ENCODE measurements around the gene WDR13.

The WDR13 gene

DNA sequence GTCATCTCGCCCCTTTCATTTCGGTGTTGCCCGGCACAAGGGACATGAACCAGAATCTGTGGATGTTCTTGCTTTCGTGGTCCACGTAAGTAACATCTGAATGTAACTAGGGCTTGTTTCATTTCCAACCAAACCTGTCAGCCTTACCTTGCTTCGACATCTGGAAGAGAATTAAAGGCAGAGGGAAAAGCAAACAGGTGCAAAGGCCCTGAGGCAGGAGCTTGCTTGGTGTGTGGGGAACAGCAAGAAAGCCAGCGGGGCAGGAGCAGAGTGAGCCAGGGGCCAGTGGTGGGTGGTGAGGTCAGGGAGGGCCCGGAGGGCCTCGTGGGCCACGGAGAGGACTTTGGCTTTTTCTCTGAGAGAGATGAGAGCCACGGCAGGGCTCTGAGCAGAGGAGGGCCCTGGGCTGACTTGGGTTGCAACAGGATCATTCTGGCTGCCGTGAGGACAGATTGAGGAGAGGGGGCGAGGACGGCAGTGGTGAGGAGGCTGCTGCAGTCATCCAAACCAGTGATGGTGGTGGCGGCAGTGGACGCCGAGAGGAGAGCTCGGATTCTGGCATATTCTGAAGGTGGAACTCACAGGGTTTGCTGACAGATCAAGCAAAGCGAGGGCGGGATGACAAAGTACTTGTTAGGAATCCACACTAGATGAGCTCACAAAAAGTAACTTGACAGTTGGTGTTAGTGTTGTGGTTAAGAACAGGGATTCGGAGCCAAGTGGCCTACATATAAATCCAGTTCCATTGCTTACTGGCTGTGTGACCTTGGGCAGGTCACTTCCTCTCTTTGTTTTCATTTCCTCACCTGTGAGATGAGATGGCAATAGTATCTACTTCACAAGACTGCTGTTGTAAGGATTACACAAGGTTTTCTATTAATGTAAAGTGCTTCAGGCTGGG is 6.8 kb upstream of the WDR13 start:
- H3K27ac ChIP-seq (ENCODE audit: low read length), result no peak overlapping the region
- H3K4me2 ChIP-seq (ENCODE audit: insufficient read depth, low read length), result no peak overlapping the region
- DNase-seq (no peak), ATAC-seq (ENCODE audit: insufficient read depth, low read depth) (no peak)
- no peaks in the 10 kb centered on the region for H4K20me1 ChIP-seq (ENCODE audit: insufficient read depth, low read length)
- no peaks in the 10 kb centered on the region for H3K79me2 ChIP-seq (ENCODE audit: insufficient read depth, low read length)
- no peaks in the 10 kb centered on the region for H3K27me3 ChIP-seq (ENCODE audit: insufficient read depth, low read length, poor library complexity)
- TF ChIP-seq, protein P1, sequence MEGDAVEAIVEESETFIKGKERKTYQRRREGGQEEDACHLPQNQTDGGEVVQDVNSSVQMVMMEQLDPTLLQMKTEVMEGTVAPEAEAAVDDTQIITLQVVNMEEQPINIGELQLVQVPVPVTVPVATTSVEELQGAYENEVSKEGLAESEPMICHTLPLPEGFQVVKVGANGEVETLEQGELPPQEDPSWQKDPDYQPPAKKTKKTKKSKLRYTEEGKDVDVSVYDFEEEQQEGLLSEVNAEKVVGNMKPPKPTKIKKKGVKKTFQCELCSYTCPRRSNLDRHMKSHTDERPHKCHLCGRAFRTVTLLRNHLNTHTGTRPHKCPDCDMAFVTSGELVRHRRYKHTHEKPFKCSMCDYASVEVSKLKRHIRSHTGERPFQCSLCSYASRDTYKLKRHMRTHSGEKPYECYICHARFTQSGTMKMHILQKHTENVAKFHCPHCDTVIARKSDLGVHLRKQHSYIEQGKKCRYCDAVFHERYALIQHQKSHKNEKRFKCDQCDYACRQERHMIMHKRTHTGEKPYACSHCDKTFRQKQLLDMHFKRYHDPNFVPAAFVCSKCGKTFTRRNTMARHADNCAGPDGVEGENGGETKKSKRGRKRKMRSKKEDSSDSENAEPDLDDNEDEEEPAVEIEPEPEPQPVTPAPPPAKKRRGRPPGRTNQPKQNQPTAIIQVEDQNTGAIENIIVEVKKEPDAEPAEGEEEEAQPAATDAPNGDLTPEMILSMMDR (IDR thresholded peaks at IDR 0.05; ENCODE audit: borderline replicate concordance, extremely low read depth, low read length, poor library complexity, severe bottlenecking), result no peak
- TF ChIP-seq EZH2 (IDR thresholded peaks at IDR 0.05; ENCODE audit: borderline replicate concordance, low read depth, low read length, severe bottlenecking), result no peak
- H2AFZ ChIP-seq (ENCODE audit: low read depth, low read length), result no peak overlapping the region
- H3K9ac ChIP-seq (ENCODE audit: low read depth, low read length), result no peak overlapping the region
- no peaks in the 10 kb centered on the region for H3K36me3 ChIP-seq (ENCODE audit: insufficient read depth, low read length)
- H3K9me3 ChIP-seq (ENCODE audit: insufficient read depth, low read length, severe bottlenecking), result no peaks in the 10 kb centered on the region
- no peaks in the 10 kb centered on the region for H3K4me1 ChIP-seq (ENCODE audit: insufficient read depth, low read length)
- no peak overlapping the region for H3K4me3 ChIP-seq (ENCODE audit: low read depth in 1 of 2, low read length in 2 of 2)

DNA sequence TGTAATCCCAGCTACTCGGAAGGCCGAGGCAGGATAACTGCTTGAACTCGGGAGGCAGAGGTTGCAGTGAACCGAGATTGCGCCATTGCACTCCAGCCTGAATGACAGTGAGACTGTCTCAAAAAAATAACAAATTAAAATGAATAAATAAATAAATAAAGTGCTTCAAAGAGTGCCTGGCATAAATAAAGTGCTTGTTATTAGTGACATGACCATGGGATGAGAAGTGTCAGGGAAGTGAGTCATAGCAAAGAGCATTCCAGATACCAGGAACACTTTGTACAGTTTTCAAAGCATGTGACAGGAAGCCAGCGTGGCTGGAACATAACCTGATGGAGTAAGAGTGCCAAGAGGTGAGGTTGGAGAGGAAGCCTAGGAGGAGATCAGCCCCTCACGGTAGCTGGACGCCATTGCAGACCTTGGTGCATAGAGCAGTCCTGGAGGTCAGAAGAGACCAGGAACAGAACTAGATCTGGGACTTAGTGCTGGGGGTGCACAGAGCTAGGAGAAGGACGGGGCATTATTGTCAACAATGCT is 6.0 kb upstream of the WDR13 start:
- Histone ChIP-seq H3K36me3 (ENCODE audit: insufficient read depth, low read length) (no peaks in the 10 kb centered on the region), H3K27ac (ENCODE audit: low read length) (no peak overlapping the region), H3K79me2 (ENCODE audit: insufficient read depth, low read length) (no peaks in the 10 kb centered on the region), H3K4me2 (ENCODE audit: insufficient read depth, low read length) (no peak overlapping the region), H3K4me3 (ENCODE audit: low read depth in 1 of 2, low read length in 2 of 2) (no peak overlapping the region), H3K4me1 (ENCODE audit: insufficient read depth, low read length) (peaks cover 5% of the 10 kb centered on the region), H4K20me1 (ENCODE audit: insufficient read depth, low read length) (no peaks in the 10 kb centered on the region), H3K9me3 (ENCODE audit: insufficient read depth, low read length, severe bottlenecking) (no peaks in the 10 kb centered on the region), H3K9ac (ENCODE audit: low read depth, low read length) (no peak overlapping the region), H2AFZ (ENCODE audit: low read depth, low read length) (no peak overlapping the region), H3K27me3 (ENCODE audit: insufficient read depth, low read length, poor library complexity) (no peaks in the 10 kb centered on the region)
- no peak for TF ChIP-seq EZH2 (IDR thresholded peaks at IDR 0.05; ENCODE audit: borderline replicate concordance, low read depth, low read length, severe bottlenecking)
- TF ChIP-seq, protein P1 (IDR thresholded peaks at IDR 0.05; ENCODE audit: borderline replicate concordance, extremely low read depth, low read length, poor library complexity, severe bottlenecking), result no peak
- ATAC-seq (ENCODE audit: insufficient read depth, low read depth) (no peak), DNase-seq (no peak)

DNA sequence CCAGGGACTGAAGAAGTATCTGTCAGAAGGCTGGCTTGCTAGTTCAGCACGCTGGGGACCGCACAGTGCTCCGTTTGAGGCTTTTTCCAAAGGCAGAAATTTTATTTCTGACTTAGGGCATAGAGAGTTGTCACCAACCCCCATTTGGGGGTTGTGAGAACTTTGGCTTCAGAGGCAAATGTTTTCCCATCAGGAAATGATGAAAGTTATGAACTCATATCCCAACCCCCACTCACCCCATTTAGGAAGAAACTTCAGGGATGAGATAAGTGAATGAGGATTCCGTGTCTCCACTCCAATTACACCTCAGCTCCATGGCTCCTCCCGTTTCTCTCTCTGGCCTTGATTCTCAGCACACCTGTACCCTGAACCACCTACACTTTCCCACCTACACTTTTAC is 4.3 kb upstream of the WDR13 start:
- Histone ChIP-seq H3K9ac (ENCODE audit: low read depth, low read length) (no peak overlapping the region), H3K27me3 (ENCODE audit: insufficient read depth, low read length, poor library complexity) (no peaks in the 10 kb centered on the region), H2AFZ (ENCODE audit: low read depth, low read length) (no peak overlapping the region), H3K79me2 (ENCODE audit: insufficient read depth, low read length) (no peaks in the 10 kb centered on the region), H3K27ac (ENCODE audit: low read length) (no peak overlapping the region), H3K9me3 (ENCODE audit: insufficient read depth, low read length, severe bottlenecking) (no peaks in the 10 kb centered on the region), H3K4me2 (ENCODE audit: insufficient read depth, low read length) (no peak overlapping the region), H3K36me3 (ENCODE audit: insufficient read depth, low read length) (peaks cover 2% of the 10 kb centered on the region; the same call in 1 of the 2 replicates), H4K20me1 (ENCODE audit: insufficient read depth, low read length) (no peaks in the 10 kb centered on the region), H3K4me3 (ENCODE audit: low read depth in 1 of 2, low read length in 2 of 2) (no peak overlapping the region), H3K4me1 (ENCODE audit: insufficient read depth, low read length) (peaks cover 14% of the 10 kb centered on the region)
- TF ChIP-seq EZH2 (IDR thresholded peaks at IDR 0.05; ENCODE audit: borderline replicate concordance, low read depth, low read length, severe bottlenecking), result no peak
- TF ChIP-seq, protein P1 (IDR thresholded peaks at IDR 0.05; ENCODE audit: borderline replicate concordance, extremely low read depth, low read length, poor library complexity, severe bottlenecking), result no peak
- no peak for ATAC-seq (ENCODE audit: insufficient read depth, low read depth)
- DNase-seq, result no peak
